ENCODE results near the gene FLOT1. TPM values are rescaled to one million over a fixed set of nuclear protein-coding genes. Genes with fewer than 3 reads are reported as not detected.
A peak's percentile ranks its signal among the peaks of the same experiment; 100 is the strongest.

The FLOT1 gene
- total and polyA plus RNA-seq, 2 of the 13 experiments (the other 11 are each of a cell fraction or from before 2014, with no cell fraction given) = 82.3 to 130 TPM

- TF ChIP-seq MTF2 (CRISPR knock-in tag; IDR thresholded peaks at IDR 0.05; ENCODE audit: borderline replicate concordance) (no peak), ZMYM2 (CRISPR knock-in tag; IDR thresholded peaks at IDR 0.05) (peak; percentile 47; the same call in 1 of the 2 replicates), KLF11 (CRISPR knock-in tag; IDR thresholded peaks at IDR 0.05) (no peak), ARID2 (CRISPR knock-in tag; IDR thresholded peaks at IDR 0.05; ENCODE audit: borderline replicate concordance) (no peak), SAP130 (CRISPR knock-in tag; IDR thresholded peaks at IDR 0.05; ENCODE audit: low read depth) (no peak), NCOA1 (CRISPR knock-in tag; IDR thresholded peaks at IDR 0.05) (no peak), FIP1L1 (IDR thresholded peaks at IDR 0.05; ENCODE audit: borderline replicate concordance, insufficient read depth, low read depth, low read length) (0 out of 2 replicates have a peak, but pooled peaks have one; percentile 19), ZBTB20 (CRISPR knock-in tag; IDR thresholded peaks at IDR 0.05; ENCODE audit: borderline replicate concordance, low read depth) (peak; percentile 57; the same call in 1 of the 2 replicates), ZNF567 (CRISPR knock-in tag; IDR thresholded peaks at IDR 0.05; ENCODE audit: borderline replicate concordance) (no peak; the same call in 1 of the 2 replicates), SALL2 (CRISPR knock-in tag; IDR thresholded peaks at IDR 0.05) (no peak), NFYB (CRISPR knock-in tag; IDR thresholded peaks at IDR 0.05) (no peak), MED13 (CRISPR knock-in tag; IDR thresholded peaks at IDR 0.05) (no peak), HNF4A (CRISPR knock-in tag; IDR thresholded peaks at IDR 0.05) (0 out of 2 replicates have a peak, but pooled peaks have one; percentile 14), DPF2 (CRISPR knock-in tag; IDR thresholded peaks at IDR 0.05; ENCODE audit: borderline replicate concordance, low read depth) (no peak), CREM (IDR thresholded peaks at IDR 0.05) (no peak; the same call in 1 of the 2 replicates), CREM (CRISPR knock-in tag; IDR thresholded peaks at IDR 0.05) (no peak), MEIS1 (CRISPR knock-in tag; IDR thresholded peaks at IDR 0.05; ENCODE audit: borderline replicate concordance) (no peak), ZNF230 (CRISPR knock-in tag; IDR thresholded peaks at IDR 0.05) (no peak), BRCA1 (CRISPR knock-in tag; IDR thresholded peaks at IDR 0.05) (0 out of 2 replicates have a peak, but pooled peaks have one; percentile 11)
- TF ChIP-seq, protein P1, sequence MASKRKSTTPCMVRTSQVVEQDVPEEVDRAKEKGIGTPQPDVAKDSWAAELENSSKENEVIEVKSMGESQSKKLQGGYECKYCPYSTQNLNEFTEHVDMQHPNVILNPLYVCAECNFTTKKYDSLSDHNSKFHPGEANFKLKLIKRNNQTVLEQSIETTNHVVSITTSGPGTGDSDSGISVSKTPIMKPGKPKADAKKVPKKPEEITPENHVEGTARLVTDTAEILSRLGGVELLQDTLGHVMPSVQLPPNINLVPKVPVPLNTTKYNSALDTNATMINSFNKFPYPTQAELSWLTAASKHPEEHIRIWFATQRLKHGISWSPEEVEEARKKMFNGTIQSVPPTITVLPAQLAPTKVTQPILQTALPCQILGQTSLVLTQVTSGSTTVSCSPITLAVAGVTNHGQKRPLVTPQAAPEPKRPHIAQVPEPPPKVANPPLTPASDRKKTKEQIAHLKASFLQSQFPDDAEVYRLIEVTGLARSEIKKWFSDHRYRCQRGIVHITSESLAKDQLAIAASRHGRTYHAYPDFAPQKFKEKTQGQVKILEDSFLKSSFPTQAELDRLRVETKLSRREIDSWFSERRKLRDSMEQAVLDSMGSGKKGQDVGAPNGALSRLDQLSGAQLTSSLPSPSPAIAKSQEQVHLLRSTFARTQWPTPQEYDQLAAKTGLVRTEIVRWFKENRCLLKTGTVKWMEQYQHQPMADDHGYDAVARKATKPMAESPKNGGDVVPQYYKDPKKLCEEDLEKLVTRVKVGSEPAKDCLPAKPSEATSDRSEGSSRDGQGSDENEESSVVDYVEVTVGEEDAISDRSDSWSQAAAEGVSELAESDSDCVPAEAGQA (IDR thresholded peaks at IDR 0.05; ENCODE audit: low read depth) = no peak
- TF ChIP-seq, protein P1 (CRISPR knock-in tag; IDR thresholded peaks at IDR 0.05; ENCODE audit: borderline replicate concordance) = 0 out of 2 replicates have a peak, but pooled peaks have one; percentile 70
- TF ChIP-seq, protein P2, sequence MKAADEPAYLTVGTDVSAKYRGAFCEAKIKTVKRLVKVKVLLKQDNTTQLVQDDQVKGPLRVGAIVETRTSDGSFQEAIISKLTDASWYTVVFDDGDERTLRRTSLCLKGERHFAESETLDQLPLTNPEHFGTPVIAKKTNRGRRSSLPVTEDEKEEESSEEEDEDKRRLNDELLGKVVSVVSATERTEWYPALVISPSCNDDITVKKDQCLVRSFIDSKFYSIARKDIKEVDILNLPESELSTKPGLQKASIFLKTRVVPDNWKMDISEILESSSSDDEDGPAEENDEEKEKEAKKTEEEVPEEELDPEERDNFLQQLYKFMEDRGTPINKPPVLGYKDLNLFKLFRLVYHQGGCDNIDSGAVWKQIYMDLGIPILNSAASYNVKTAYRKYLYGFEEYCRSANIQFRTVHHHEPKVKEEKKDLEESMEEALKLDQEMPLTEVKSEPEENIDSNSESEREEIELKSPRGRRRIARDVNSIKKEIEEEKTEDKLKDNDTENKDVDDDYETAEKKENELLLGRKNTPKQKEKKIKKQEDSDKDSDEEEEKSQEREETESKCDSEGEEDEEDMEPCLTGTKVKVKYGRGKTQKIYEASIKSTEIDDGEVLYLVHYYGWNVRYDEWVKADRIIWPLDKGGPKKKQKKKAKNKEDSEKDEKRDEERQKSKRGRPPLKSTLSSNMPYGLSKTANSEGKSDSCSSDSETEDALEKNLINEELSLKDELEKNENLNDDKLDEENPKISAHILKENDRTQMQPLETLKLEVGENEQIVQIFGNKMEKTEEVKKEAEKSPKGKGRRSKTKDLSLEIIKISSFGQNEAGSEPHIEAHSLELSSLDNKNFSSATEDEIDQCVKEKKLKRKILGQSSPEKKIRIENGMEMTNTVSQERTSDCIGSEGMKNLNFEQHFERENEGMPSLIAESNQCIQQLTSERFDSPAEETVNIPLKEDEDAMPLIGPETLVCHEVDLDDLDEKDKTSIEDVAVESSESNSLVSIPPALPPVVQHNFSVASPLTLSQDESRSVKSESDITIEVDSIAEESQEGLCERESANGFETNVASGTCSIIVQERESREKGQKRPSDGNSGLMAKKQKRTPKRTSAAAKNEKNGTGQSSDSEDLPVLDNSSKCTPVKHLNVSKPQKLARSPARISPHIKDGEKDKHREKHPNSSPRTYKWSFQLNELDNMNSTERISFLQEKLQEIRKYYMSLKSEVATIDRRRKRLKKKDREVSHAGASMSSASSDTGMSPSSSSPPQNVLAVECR (CRISPR knock-in tag; IDR thresholded peaks at IDR 0.05; ENCODE audit: borderline replicate concordance) = no peak
These were observed 635 bp downstream of the FLOT1 start (continued) for GRCh38 chr6:30741789-30742315.
